ENCODE measurements around the gene IFNLR1.

IFNLR1 gene

GRCh38 chr1:24178407-24178806, 8.7 kb downstream of the IFNLR1 start:
- FAIRE-seq (no peak), DNase-seq (ENCODE audit: low spot score) (no peak)

GRCh38 chr1:24177161-24177560, 9.9 kb downstream of the IFNLR1 start:
- FAIRE-seq, result no peak

GRCh38 chr1:24175033-24175755, 11.9 kb downstream of the IFNLR1 start:
- DNase-seq (ENCODE audit: low spot score) (no peak), FAIRE-seq (no peak)

More at GRCh38 chr1:24177161-24177560, 9.9 kb downstream of the IFNLR1 start:
- DNase-seq (ENCODE audit: low spot score), result no peak

- FAIRE-seq, result no peak
These were observed 13.2 kb downstream of the IFNLR1 start for GRCh38 chr1:24173638-24174575.

GRCh38 chr1:24172598-24172997, 14.5 kb downstream of the IFNLR1 start:
- no peak for FAIRE-seq
- no peak for DNase-seq (ENCODE audit: low spot score)

More at GRCh38 chr1:24173638-24174575, 13.2 kb downstream of the IFNLR1 start:
- no peak for DNase-seq (ENCODE audit: low spot score)

GRCh38 chr1:24169286-24169685, 17.8 kb downstream of the IFNLR1 start:
- FAIRE-seq, result no peak
- DNase-seq (ENCODE audit: low spot score), result no peak

- DNase-seq (ENCODE audit: low spot score) (no peak), FAIRE-seq (no peak)
These were observed 18.8 kb downstream of the IFNLR1 start for GRCh38 chr1:24168245-24168644.

- no peak for DNase-seq (ENCODE audit: low spot score)
- FAIRE-seq, result no peak
These were observed 20.1 kb downstream of the IFNLR1 start for GRCh38 chr1:24167008-24167407.

- no peak for FAIRE-seq
These were observed 21.6 kb downstream of the IFNLR1 start for GRCh38 chr1:24165500-24165899.

GRCh38 chr1:24164004-24164403, 23.1 kb downstream of the IFNLR1 start:
- FAIRE-seq, result no peak
- no peak for DNase-seq (ENCODE audit: low spot score)

More at GRCh38 chr1:24165500-24165899, 21.6 kb downstream of the IFNLR1 start:
- DNase-seq (ENCODE audit: low spot score), result no peak

- FAIRE-seq (no peak), DNase-seq (ENCODE audit: low spot score) (no peak)
These were observed 24.9 kb downstream of the IFNLR1 start for GRCh38 chr1:24162201-24162600.

GRCh38 chr1:24161270-24161669, 25.8 kb downstream of the IFNLR1 start:
- DNase-seq (ENCODE audit: low spot score), result no peak
- no peak for FAIRE-seq

GRCh38 chr1:24159366-24159765, 27.7 kb downstream of the IFNLR1 start:
- no peak for DNase-seq (ENCODE audit: low spot score)
- no peak for FAIRE-seq

- FAIRE-seq, result no peak
- no peak for DNase-seq (ENCODE audit: low spot score)
These were observed 29.1 kb downstream of the IFNLR1 start for GRCh38 chr1:24157918-24158481.

- DNase-seq (ENCODE audit: low spot score), result no peak
- no peak for FAIRE-seq
These were observed 30.4 kb downstream of the IFNLR1 start for GRCh38 chr1:24156542-24157260.

GRCh38 chr1:24155011-24155782, 31.9 kb downstream of the IFNLR1 start:
- no peak for DNase-seq (ENCODE audit: low spot score)
- no peak for FAIRE-seq

GRCh38 chr1:24154215-24154614, 32.9 kb downstream of the IFNLR1 start:
- FAIRE-seq, result no peak
- no peak for DNase-seq (ENCODE audit: low spot score)

- FAIRE-seq (no peak), DNase-seq (ENCODE audit: low spot score) (no peak)
These were observed 34.2 kb downstream of the IFNLR1 start for GRCh38 chr1:24152631-24153494.

- DNase-seq (ENCODE audit: low spot score) (no peak), FAIRE-seq (no peak)
These were observed 35.9 kb downstream of the IFNLR1 start for GRCh38 chr1:24151175-24151533.
